Stimulated activated CD4-positive, alpha-beta T cell treated with anti-CD3 and anti-CD28 coated beads, TNF-alpha, amount 100 ng/mL, for 4 hours (primary cell): ENCODE results near the gene CARMIL1.

Source experiments
- DNase-seq, 3 experiments: peaks; one replicate each; pipeline ENCODE4 v3.0.0-alpha.2; 2020; ENCODE audit warnings: low read depth in 3 of 3

Gene CARMIL1

DNA sequence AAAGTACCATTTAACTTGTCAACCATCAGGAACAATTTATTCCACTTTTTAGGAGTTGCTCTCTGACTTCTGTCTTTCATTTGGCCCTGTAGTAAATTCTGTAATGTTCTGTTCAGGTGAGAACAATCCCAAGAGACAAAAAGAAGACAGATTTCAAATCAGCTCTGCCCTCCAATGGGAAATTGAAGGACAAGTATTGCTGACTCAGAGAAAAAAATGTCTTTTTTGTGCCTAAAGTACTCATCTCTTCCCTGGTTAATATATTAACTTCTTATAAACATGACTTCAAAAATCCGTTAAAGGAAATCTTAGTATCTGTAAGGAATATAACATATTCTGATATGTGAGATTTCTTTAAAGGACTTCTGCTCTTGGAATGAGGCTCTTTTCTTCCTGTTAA, 334.2 kb downstream of the CARMIL1 start:
- no peak for DNase-seq

DNA sequence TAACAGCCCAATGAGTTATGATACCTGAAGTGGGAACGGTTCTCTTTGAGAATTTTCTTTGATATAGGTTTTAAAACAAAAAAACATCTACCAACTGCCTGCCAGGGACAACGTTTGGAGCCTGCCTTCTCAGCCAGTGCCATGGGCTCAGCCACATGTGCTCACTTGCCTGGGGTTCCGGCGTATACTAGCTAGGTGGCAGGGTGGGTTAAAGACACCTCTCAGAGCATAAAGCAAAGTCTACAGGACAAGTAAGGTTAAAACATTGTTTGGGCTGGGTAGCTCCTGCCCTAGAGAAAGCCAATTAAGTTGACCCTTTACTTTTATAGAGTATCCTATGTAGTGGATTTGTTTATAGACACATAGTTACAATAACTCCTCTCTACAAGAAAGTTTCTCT, 334.9 kb downstream of the CARMIL1 start:
- DNase-seq: no peak

DNA sequence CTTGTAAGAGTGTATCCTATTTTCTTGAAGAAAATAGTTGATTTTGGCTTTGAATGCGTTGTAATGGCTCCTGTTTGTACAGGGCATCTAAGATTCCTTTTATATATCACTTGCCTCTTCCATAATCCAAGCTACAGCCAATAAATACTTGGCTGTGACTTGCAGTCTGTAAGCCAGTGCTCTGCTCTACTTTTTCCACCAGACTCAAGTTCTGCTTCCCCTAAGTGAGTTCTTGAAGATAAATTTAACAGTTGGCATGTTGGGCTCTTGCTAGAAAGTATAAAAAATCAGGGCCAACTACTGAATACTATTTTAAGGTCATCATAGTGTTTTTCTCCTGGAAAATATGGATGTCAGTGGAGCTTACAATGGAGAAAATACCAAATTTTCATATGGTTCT, 336.3 kb downstream of the CARMIL1 start:
- DNase-seq: no peak

DNA sequence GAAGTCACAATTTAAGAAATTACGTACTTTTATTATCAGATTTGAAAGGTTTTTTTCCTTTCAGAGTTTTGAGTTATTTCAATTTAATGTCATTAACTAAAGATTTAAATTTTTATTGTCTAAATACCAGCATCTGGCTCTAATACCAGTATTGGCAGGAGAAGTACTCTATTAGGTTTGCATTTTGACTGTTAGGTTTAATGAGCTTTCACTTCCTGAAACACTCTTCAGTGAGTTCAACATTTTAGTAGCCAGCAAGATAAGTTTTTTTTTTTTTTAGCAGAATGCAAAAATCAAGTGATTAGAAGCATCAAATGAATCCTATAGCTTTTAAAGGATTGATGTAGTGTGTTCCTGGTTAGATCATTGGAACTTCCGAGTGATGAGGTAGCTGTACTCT, 338.8 kb downstream of the CARMIL1 start:
- DNase-seq: no peak

DNA sequence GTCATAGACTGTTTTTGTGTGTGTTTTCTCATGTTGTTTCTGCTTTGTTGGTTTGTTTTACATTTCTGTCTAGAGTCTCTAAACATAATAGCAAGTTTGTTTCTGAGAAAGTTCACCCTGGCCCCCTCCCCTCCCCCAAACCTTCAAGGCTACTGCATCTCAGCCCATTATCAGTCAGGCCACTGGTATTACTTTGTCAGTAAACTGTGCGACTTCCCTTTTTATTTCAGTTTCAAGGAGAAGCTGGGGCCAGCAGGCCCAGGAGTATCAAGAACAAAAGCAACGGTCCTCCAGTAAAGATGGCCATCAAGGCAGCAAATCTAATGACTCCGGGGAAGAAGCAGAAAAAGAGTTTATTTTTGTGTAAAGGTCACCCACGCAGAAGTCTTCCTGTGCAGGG, 340.0 kb downstream of the CARMIL1 start:
- DNase-seq: no peak

DNA sequence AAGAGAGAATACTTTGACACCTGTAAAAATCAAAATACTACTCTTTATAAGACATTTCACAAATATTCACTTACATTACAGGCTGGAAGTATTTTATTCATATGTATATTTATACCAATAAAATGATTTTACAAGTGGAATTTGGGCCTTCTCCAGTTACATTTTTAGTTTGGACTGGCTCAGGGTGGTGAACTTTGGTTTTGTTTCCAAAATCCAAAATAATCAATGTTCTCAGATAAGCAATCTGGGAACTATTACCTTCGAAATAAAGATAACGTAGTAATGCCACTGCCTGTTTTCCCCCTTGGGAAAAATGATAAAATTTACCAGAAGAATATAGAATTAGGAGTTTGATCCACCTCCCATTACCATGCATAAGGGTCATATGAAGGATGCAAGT, 341.2 kb downstream of the CARMIL1 start:
- DNase-seq: no peak

DNA sequence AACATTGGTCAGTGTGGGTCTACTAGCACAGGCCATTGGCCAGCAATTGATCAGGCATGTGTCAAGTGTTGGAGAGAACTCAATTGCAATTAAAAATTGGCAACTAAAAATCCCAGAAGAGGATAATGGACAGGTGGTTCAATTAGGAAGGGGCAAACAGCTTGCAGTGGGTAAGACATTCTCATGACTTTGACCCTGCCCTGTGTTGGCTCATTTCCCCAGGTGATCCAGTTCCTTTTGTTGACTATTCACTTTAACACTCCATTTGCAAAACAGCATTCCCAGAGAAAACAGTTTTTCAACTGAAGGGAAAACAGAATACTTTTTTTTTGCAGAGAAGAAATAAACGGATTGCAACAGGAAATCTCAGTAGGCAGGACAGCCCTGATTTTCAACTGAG, 343.9 kb downstream of the CARMIL1 start:
- no peak for DNase-seq

DNA sequence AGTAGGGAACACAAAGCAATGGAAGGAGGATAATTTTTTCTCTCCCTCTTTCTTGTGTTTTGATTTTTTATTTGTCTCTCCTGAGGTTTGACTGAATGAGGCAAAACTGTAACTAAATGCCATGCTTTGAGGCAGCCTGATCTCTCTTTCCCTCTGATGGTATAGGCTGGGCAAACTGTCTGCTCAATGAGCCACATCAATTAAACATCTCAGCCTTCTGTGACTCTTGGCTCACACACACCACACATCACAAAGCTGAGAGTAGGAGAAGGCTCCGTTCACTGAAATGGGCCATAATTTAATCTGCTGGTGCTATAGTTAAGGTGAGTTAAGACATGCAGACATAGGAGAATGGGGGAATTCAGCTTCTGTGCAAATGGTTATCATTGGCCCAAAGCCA, 344.7 kb downstream of the CARMIL1 start:
- DNase-seq: no peak

DNA sequence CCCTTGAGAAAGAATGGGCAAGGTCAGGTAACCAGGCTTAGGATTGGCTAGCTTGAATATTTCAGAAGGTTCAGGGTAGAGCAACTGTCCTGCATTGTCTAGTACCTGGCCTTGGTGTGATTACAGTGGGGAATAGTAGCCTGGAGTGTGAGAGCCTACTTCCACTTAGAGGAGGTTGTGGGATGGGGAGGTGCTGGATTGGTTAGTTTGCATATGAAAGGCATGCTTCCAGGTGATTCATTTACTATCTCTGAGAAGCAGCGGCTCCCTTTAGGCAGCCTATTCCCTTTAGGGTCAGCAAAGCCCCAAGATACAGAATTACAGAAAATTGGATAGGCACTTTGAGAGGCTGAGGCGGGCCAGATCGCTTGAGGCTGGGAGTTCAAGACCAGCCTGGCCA, 347.8 kb downstream of the CARMIL1 start:
- DNase-seq: no peak

DNA sequence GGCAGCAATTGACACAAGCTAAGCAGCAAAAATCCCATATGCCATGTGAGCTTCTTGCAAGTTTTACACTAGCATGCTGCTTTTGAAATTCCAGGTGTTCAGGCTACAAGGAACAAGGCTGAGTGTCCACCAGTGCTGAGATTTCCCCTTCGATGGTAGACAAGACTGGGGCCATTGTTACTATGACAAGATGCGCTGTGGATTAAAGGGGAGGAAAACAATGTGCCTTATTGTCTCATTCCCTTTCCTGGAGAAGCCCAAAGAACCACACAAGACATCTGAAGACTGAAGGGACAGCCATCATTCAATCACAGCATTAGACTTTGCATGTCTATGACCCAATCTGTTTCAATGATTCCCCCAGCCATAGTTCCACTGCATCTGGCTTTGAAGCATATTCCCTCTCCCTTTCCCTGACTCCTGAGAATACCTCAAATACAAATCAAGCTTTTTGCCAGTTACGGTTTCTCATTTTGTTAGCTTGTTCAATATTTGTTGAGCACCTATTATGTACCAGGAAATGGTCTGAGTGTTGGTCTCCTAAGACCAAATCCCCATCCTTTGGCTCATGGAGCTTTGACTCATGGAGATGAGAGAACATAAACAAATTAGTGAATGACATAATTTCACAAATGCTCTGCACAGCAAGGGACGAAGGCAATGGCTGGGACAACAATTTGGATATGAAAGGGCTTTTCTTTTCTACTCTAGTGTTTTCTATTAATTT, 349.5 kb downstream of the CARMIL1 start:
- no peak for DNase-seq

DNA sequence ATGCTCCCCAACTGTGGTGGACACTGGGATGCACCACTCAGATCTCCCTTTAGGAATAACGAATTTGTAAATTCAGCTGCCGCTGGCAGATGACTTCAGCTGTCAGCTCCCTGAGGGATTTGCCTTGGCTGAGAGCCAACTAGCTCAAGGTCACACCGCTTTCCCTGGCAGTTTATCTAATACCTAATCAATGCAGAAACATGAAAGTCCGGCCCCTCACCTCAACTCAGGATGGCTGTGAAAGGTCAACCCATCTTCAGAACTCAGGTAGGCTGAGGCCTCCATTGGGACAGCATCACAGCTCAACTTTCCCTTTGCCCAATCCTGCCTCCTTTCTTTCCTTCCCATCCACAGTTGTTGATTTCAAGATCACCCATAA, 350.0 kb downstream of the CARMIL1 start:
- no peak for DNase-seq

DNA sequence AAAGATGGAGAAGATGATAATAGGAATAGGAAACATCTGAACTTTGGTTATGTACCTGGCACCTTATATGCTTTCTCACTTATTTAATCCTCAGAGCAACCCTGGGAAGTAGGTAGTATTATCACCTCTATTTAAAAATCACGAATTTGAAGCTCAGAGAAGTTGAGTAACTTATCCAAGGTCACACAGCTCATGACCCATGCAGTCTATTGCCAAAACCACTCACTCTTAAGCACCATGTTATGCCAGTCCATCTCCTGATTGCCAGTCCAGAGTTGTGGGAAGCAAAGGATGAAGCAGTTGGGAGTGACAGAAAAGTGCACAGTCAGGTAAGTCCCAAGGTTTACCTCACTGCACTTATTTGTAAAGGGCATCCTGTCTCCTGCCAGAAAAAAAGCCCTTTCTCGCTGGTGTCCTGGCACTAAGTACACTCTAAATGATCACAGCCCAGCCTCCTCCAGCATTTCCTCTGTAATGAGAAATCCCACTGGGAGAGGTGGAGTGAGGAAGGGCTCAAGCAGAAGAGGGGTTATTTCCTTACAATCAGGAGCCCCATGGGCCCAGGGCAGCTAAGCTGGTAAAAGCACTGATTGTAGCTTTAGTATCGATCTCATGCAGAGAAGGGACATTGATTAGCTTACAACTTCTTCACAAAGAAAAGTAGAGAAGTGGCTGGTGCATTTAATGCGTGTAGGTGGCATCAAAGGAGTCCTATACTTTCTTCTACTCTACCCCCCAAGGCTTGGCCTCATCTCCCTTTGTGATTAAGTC, 351.5 kb downstream of the CARMIL1 start:
- no peak for DNase-seq

DNA sequence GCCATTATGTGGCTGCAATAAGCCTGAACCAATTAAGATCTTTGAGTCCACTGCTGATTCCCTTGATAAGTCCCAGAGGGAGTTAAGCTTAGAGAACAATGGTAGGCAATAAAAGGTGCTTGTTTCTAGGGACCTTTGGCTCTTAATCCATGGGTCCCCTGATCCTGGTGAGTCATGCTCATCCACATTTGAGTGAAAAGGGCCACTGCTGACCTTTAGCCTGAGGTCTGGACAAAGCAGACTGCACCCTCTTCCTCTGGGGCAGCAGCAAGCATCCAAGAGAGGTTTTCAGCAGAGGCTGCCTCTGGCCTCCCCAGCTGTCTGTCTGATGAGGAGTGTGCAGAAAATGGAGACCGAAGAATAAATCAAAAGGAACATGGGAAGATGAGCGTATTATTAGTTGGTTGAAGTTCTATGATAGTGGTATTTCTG, 356.7 kb downstream of the CARMIL1 start:
- DNase-seq: no peak

DNA sequence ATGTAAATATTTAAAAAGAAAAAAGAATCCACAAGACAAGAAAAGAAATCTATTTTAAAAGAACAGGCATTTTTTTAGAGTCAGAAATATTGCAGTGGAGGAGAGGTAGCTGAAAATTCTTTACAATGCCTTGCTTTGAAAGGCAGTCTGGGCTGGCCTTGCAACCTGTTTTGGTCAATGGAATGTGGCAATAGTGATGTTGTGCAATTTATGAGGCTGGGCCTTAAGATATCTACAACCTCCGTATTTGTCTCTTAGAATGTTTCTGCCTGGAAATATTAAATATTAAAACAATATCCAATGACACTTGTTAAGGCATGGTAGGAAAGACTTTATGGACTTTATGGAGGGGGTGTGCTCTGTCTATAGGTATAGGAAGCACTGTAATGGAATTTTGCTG, 358.0 kb downstream of the CARMIL1 start:
- no peak for DNase-seq

DNA sequence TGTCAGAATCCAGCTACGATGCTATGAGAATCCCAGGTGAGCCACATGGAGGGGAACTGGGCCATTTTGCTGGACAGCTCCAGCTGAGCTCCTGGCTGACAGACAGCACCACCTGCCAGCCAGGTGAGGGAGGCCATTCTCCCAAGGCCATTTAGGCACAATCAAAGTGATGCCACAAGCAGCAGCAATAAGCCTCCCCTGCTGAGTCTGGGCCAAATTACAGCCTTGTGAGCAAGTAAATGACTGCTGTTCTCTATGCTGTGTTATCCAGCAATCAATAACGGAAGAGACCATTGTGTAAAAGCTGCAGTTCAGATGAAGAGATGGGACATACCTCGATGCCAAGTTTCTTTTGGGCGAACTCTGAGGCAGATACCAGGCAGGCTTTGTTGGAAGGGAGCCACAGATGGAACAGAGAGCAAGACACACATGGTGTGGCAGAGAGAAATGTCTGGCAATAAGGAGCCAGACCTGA, 358.8 kb downstream of the CARMIL1 start:
- DNase-seq: no peak

DNA sequence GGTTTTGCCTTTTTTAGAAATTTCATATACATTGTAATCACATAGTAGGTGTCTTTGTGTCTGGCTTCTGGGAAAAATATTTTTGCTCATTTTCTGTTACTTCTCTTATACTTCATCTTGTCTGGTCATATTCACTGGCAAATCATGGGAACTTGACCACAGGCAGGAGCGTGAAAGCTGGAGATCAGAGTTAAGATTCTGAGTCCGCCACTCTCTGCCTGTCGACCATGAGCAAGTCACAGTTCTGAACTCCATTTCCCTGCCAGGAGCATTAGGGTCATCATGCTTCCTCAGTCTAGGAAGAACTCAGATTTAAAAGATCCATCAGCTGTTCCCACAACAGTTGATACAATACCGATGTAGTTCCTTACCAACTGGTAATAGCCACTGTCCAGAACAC, 360.5 kb downstream of the CARMIL1 start:
- no peak for DNase-seq

DNA sequence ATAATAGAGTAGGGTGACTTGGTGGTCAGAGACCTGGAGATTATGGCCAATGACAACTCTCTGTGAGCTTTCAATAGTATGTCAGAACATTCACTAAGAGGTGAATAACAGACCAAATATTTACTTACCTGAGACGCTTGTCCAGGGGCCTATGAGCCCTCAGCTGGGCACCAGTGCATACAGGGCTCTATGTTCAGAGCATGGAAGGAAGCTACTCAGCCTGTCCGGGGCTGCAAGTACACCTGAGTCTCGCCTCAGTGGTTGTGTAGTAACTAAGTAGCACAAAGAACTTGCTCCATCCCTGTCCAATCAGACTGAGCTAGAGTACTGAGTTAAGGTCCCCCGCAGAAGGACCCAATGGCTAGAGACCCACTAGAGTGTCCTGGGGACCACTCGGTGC, 361.3 kb downstream of the CARMIL1 start:
- DNase-seq: no peak

DNA sequence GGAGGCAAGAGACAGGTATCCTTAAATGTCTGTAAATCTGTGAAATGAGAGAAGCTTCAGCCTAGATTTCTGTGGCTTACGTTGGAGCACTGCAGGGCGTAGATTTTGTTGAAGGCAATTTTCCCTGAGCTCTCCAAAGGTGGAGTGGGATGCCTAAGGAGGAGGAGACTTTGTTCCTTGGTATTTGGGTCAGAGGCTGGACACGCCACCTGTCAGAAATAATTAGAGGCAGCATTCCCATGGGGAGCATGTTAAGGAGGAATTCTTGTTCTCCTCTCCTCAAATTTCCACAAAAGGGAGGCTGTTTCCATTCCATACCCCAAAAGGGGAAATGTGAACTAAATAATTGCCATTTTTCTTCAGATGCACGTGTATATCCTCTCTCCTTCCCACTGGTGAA, 361.7 kb downstream of the CARMIL1 start:
- no peak for DNase-seq

DNA sequence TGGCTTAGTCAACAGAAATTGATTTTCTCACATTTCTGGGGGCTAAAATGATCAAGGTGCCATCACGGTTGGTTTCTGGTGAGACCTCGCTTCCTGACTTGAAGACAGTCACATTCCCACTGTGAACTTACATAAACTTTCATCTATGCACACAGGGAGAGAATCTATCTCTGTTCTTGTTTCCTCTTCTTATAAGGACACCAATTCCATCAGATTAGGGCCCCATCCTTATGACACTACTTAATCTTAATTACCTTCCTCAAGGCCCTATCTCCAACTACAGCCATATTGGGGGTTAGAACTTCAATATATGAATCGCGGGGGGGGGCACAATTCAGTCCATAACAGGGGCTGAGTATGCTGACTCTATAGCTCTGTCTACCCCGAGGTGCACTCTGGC, 362.2 kb downstream of the CARMIL1 start:
- DNase-seq: no peak

DNA sequence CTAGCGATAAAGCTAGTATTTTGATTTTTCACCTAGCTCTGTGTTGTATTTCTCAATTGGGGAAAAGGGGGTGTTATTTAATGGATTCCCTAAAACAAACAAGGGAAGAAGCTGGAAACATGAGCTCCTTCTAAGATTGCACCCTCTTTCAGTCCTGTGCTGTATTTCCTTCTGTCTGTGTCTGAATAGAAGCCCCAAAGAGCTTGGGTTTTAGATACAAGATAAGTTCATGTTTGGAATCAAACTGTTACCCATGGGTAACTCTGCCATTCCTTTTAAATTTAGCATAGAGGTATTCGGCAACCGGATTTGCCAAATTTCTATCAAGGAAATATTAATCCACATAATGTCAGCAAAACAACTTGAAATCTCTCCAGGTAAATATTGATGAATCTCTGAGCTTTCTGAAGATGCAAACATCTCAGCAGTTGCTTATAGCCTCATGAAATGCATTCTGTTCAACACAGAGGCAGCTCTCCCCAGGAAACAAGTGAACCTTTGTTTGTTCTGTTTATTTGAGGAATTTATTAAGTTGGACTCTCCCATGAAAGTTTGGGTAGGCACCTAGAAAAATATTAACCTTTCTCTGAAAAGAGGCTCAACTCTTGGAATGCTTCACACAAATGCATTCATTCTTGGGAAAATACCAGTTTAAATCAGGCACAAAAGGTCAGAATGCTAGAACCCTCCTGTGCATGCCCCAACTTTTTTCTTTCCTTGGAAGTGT, 362.9 kb downstream of the CARMIL1 start:
- DNase-seq: no peak

DNA sequence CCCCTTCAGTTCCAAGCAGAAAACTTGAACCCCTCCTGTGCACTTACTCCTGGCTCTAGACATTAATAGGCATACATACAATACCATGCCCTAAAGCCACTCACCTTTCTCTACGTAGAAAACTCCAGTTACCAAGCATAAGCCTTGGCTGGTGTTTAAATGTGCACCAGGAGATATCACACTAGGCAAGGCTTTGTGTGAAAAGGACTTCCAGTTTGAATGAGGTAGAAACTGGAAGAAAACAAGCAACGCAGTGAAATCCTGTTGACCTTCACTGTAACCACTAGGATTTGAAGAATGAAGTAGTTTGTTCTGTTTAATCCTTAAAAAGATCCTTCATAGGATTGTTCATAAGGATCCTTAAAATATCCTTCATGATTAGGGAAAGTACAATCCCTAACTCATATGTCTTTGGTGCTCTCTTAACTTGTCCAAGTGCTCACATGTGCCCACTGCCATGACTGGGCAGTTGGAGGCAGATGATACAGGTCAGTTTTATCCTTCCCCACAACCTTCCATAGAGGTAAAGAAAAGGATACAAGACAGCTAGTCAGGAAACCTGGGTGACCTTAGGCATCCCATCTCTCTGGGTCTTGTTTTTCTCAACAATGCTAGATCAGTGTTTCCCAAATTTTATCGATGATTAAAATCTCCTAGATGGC, 363.6 kb downstream of the CARMIL1 start:
- no peak for DNase-seq

DNA sequence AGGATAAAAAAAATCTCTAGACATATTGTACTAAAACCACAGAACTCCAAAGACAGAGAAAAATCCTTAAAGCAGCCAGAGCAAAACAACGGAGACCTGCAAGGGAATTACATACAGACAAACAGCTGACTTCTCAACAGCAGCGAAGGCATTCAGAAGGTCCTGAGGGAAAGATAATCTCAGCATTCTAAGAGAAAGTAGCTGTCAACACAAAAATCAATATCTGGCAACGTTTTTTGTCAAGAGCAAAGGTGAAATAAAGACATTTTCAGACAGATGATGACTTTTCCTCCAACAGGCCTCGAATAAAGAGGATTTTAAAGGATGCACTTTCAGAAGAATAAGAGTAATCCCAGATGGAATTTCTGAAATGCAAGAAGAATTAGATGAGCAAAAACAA, 366.7 kb downstream of the CARMIL1 start:
- DNase-seq: no peak
